Measurements from ENCODE around the gene RIPOR3. TPM values are rescaled to one million over a fixed set of nuclear protein-coding genes. Genes with fewer than 3 reads are reported as not detected.

Gene RIPOR3
- polyA plus RNA-seq, 1 of the 3 experiments (the other 2 are of a cell fraction), result 1.2 TPM

- H3K9me3 ChIP-seq, result no peaks in the 10 kb centered on the region
- no peaks in the 10 kb centered on the region for H3K79me2 ChIP-seq (ENCODE audit: insufficient read depth)
- CTCF ChIA-PET, result interaction anchor here (1.0 to 1.2 kb wide), 3 partner anchors 16 to 114 kb away, joined by 3 to 4 read pairs (median 3); no protein-coding TSS in a partner anchor
Observed at GRCh38 chr20:50651676-50652075, 39.7 kb downstream of the RIPOR3 start.

GRCh38 chr20:50649590-50649989, 41.8 kb downstream of the RIPOR3 start:
- no peaks in the 10 kb centered on the region for H3K9me2 ChIP-seq
- peak; percentile 15 for DNase-seq
- H3K79me2 ChIP-seq (ENCODE audit: insufficient read depth), result no peaks in the 10 kb centered on the region
- peaks cover 12% of the 10 kb centered on the region for H3F3A ChIP-seq (replicated peaks; ENCODE audit: insufficient read depth)
- H3K27ac ChIP-seq (ENCODE audit: low read depth in 2 of 2, low read length in 1 of 2), result no peak overlapping the region
- POLR2A ChIA-PET, result no interaction called here
- no peaks in the 10 kb centered on the region for H4K20me1 ChIP-seq (ENCODE audit: insufficient read depth)
- H3K27me3 ChIP-seq (ENCODE audit: insufficient read depth), result no peaks in the 10 kb centered on the region
- WGBS (ENCODE audit: low lambda C conversion rate), result 90% methylated on average over 5 of the region's 5 CpGs
- H3K9me3 ChIP-seq, result no peaks in the 10 kb centered on the region
- no peak overlapping the region for H3K4me3 ChIP-seq (ENCODE audit: low read depth in 2 of 2, low read length in 1 of 2)
- no peak overlapping the region for H2AFZ ChIP-seq (ENCODE audit: low read depth)
- no peak for TF ChIP-seq FOXM1 (IDR thresholded peaks at IDR 0.05; ENCODE audit: low read depth)
- CTCF ChIA-PET, result interaction anchor here (1.1 kb wide), 1 partner anchor 100 kb away, joined by 3 read pairs; no protein-coding TSS in a partner anchor
- no peak overlapping the region for H3K4me2 ChIP-seq
- H3K9ac ChIP-seq, result no peak overlapping the region
- H3K4me1 ChIP-seq (ENCODE audit: control insufficient read depth in 1 of 2, insufficient read depth in 2 of 2, low read depth in 1 of 2, low read length in 1 of 2), result peaks cover 8 to 13% of the 10 kb centered on the region in 2 experiments; a peak in 3 of 4 replicates
- H3K36me3 ChIP-seq (replicated peaks in 1 of 2; ENCODE audit: control insufficient read depth in 1 of 2, insufficient read depth in 2 of 2, low read length in 1 of 2), result no peaks in the 10 kb centered on the region

More at GRCh38 chr20:50651676-50652075, 39.7 kb downstream of the RIPOR3 start:
- H3K4me2 ChIP-seq, result no peak overlapping the region
- 86% methylated on average over 4 of the region's 4 CpGs for WGBS (ENCODE audit: low lambda C conversion rate)
- H3K9me2 ChIP-seq, result no peaks in the 10 kb centered on the region
- TF ChIP-seq EZH2phosphoT487 (IDR thresholded peaks at IDR 0.05; ENCODE audit: borderline replicate concordance, low read depth), result no peak
- TF ChIP-seq ELF1 (IDR thresholded peaks at IDR 0.05), result no peak
- TF ChIP-seq SMC3 (IDR thresholded peaks at IDR 0.05; ENCODE audit: low read depth, low read length), result no peak
- TF ChIP-seq ZBTB33 (IDR thresholded peaks at IDR 0.05; ENCODE audit: borderline replicate concordance, low read depth), result no peak
- no peak for TF ChIP-seq JUND (IDR thresholded peaks at IDR 0.05)
- no peak for TF ChIP-seq NFIC (IDR thresholded peaks at IDR 0.05; ENCODE audit: borderline replicate concordance)
- no peak for TF ChIP-seq MXI1 (IDR thresholded peaks at IDR 0.05; ENCODE audit: low read depth, low read length)
- TF ChIP-seq SIN3A (IDR thresholded peaks at IDR 0.05; ENCODE audit: borderline replicate concordance, low read depth, low read length), result no peak
- no peak overlapping the region for H3K27ac ChIP-seq (ENCODE audit: low read depth in 2 of 2, low read length in 1 of 2)
- POLR2A ChIA-PET, result no interaction called here
- peaks cover 10 to 13% of the 10 kb centered on the region in 2 experiments; a peak in 3 of 4 replicates for H3K4me1 ChIP-seq (ENCODE audit: control insufficient read depth in 1 of 2, insufficient read depth in 2 of 2, low read depth in 1 of 2, low read length in 1 of 2)
- H3K36me3 ChIP-seq (replicated peaks in 1 of 2; ENCODE audit: control insufficient read depth in 1 of 2, insufficient read depth in 2 of 2, low read length in 1 of 2), result no peaks in the 10 kb centered on the region
- H3K9ac ChIP-seq, result no peak overlapping the region
- H4K20me1 ChIP-seq (ENCODE audit: insufficient read depth), result no peaks in the 10 kb centered on the region
- DNase-seq, result no peak
- no peak overlapping the region for H3K4me3 ChIP-seq (ENCODE audit: low read depth in 2 of 2, low read length in 1 of 2)
- peaks cover 5% of the 10 kb centered on the region for H3F3A ChIP-seq (replicated peaks; ENCODE audit: insufficient read depth)
- H3K27me3 ChIP-seq (ENCODE audit: insufficient read depth), result no peaks in the 10 kb centered on the region
- H2AFZ ChIP-seq (ENCODE audit: low read depth), result no peak overlapping the region

GRCh38 chr20:50648651-50649050, 42.7 kb downstream of the RIPOR3 start:
- no peaks in the 10 kb centered on the region for H3K36me3 ChIP-seq (replicated peaks in 1 of 2; ENCODE audit: control insufficient read depth in 1 of 2, insufficient read depth in 2 of 2, low read length in 1 of 2)
- no peaks in the 10 kb centered on the region for H3K9me2 ChIP-seq
- no peak overlapping the region for H3K27ac ChIP-seq (ENCODE audit: low read depth in 2 of 2, low read length in 1 of 2)
- DNase-seq, result no peak
- no peaks in the 10 kb centered on the region for H3K9me3 ChIP-seq
- H3K4me2 ChIP-seq, result no peak overlapping the region
- POLR2A ChIA-PET, result no interaction called here
- H3K9ac ChIP-seq, result no peak overlapping the region
- CTCF ChIA-PET, result interaction anchor here (0.8 to 1.0 kb wide), 2 partner anchors 11 to 22 kb away, joined by 3 to 4 read pairs; no protein-coding TSS in a partner anchor
- H3K27me3 ChIP-seq (ENCODE audit: insufficient read depth), result no peaks in the 10 kb centered on the region
- 97% methylated on average over 6 of the region's 6 CpGs for WGBS (ENCODE audit: low lambda C conversion rate)
- H2AFZ ChIP-seq (ENCODE audit: low read depth), result no peak overlapping the region
- no peaks in the 10 kb centered on the region for H3K79me2 ChIP-seq (ENCODE audit: insufficient read depth)
- H3K4me1 ChIP-seq (ENCODE audit: control insufficient read depth in 1 of 2, insufficient read depth in 2 of 2, low read depth in 1 of 2, low read length in 1 of 2), result peaks cover 8 to 12% of the 10 kb centered on the region in 2 experiments; a peak in 3 of 4 replicates
- H4K20me1 ChIP-seq (ENCODE audit: insufficient read depth), result no peaks in the 10 kb centered on the region
- peaks cover 10% of the 10 kb centered on the region for H3F3A ChIP-seq (replicated peaks; ENCODE audit: insufficient read depth)
- H3K4me3 ChIP-seq (ENCODE audit: low read depth in 2 of 2, low read length in 1 of 2), result no peak overlapping the region
- TF ChIP-seq ZBTB33 (IDR thresholded peaks at IDR 0.05; ENCODE audit: borderline replicate concordance, low read depth) (no peak), EP300 (IDR thresholded peaks at IDR 0.05; ENCODE audit: borderline replicate concordance in 1 of 2, low read depth in 1 of 2, low read length in 1 of 2) (no peak), USF1 (IDR thresholded peaks at IDR 0.05; ENCODE audit: borderline replicate concordance, low read depth) (no peak), PBX3 (IDR thresholded peaks at IDR 0.05) (no peak), YY1 (IDR thresholded peaks at IDR 0.05; ENCODE audit: low read depth) (no peak), MXI1 (IDR thresholded peaks at IDR 0.05; ENCODE audit: low read depth, low read length) (no peak), RAD21 (IDR thresholded peaks at IDR 0.05; ENCODE audit: low read length) (no peak), FOXM1 (IDR thresholded peaks at IDR 0.05; ENCODE audit: low read depth) (no peak), GATA2 (CRISPR knock-in tag; IDR thresholded peaks at IDR 0.05) (no peak), MEF2A (IDR thresholded peaks at IDR 0.05; ENCODE audit: borderline replicate concordance, low read depth) (no peak)

All from SK-N-SH (cell line).